AG04449 (cell line): Measurements from ENCODE around the gene BBS9.
"Not testable (repeated sequence)": the region's sequence is repeated elsewhere in the genome, so short reads cannot be mapped to it uniquely, and the experiment has no call there.

ENCODE experiments used
- CTCF ChIA-PET: fragments of 350-600 bp; formaldehyde crosslinking; extraction: SDS; loops from one replicate; lab custom pipeline; 2021; ENCODE audit warnings: antibody characterized with exemption; lab: Yijun Ruan, JAX
- POLR2A ChIA-PET: fragments of 400-600, 350-600 bp; formaldehyde crosslinking; extraction: SDS; loops from one replicate; lab custom pipeline; 2020; ENCODE audit warnings: antibody characterized with exemption, inconsistent platforms; lab: Yijun Ruan, JAX
- DNase-seq: peaks from one replicate; pipeline ENCODE4 v3.0.0-alpha.2; 2010; ENCODE audit warnings: low read depth, low spot score
- H3K4me3 ChIP-seq: 2 replicates; pipeline ENCODE4 v1.5.1; 2011; ENCODE audit warnings: low read depth, mild to moderate bottlenecking, control low read depth, low read length
- CTCF ChIP-seq: IDR thresholded peaks from one replicate; pipeline ENCODE4 v1.5.1; 2011; ENCODE audit warnings: mild to moderate bottlenecking, moderate library complexity, low read length, control low read depth, inconsistent platforms; ENCODE audit not compliant: insufficient read depth; ENCODE audit errors: missing control alignments

Gene BBS9

GRCh38 chr7:33504266-33504665 is 374.9 kb downstream of the BBS9 start:
- TF ChIP-seq CTCF = no peak
- CTCF ChIA-PET = no interaction called here
- POLR2A ChIA-PET = no interaction called here
- no peak overlapping the region for H3K4me3 ChIP-seq
- DNase-seq = no peak

GRCh38 chr7:33509206-33509605 is 379.8 kb downstream of the BBS9 start:
- CTCF ChIA-PET = no interaction called here
- H3K4me3 ChIP-seq = no peak overlapping the region
- no peak for TF ChIP-seq CTCF
- POLR2A ChIA-PET = no interaction called here
- DNase-seq = no peak

GRCh38 chr7:33511778-33512177 is 382.4 kb downstream of the BBS9 start:
- ChIA-PET POLR2A (no interaction called here), CTCF (no interaction called here)
- no peak for DNase-seq
- TF ChIP-seq CTCF = no peak
- H3K4me3 ChIP-seq = no peak overlapping the region

DNA sequence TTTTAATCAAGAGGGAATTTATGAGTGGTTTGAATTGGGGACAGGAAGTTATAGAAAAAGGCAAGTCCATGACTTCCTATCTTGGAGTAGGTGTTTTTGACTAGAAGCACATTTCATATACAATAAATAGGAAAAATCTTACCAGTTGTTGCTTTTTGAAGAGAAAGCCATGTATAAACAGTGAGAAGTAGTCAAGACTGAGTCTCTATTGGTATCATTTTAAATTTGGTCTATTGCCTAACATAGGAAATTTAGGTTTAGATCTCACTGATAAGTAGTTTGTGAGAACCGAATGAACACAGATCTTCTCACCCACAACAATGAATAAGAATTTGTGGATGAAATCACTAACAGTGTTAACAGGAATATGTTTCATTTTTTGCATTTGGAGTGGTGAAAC is 387.2 kb downstream of the BBS9 start:
- DNase-seq = no peak
- POLR2A ChIA-PET = no interaction called here
- CTCF ChIA-PET = interaction anchor here (0.9 kb wide), 1 partner anchor 466 kb away, joined by 3 read pairs; no protein-coding TSS in a partner anchor
- H3K4me3 ChIP-seq = no peak overlapping the region
- no peak for TF ChIP-seq CTCF

GRCh38 chr7:33517191-33517590 is 387.8 kb downstream of the BBS9 start:
- no peak overlapping the region for H3K4me3 ChIP-seq
- CTCF ChIA-PET = no interaction called here
- no peak for TF ChIP-seq CTCF
- no peak for DNase-seq
- POLR2A ChIA-PET = no interaction called here

- H3K4me3 ChIP-seq, DNase-seq, POLR2A ChIA-PET, CTCF ChIA-PET: not testable (repeated sequence)
These were observed 397.6 kb downstream of the BBS9 start for GRCh38 chr7:33527008-33527407.

GRCh38 chr7:33527613-33528012 is 398.2 kb downstream of the BBS9 start:
- DNase-seq, POLR2A ChIA-PET, H3K4me3 ChIP-seq, CTCF ChIA-PET: not testable (repeated sequence)
